HepG2 (cell line): ENCODE measurements around the gene COL18A1. TPM values are rescaled to one million over a fixed set of nuclear protein-coding genes. Genes with fewer than 3 reads are reported as not detected.

Source experiments
- AHDC1 ChIP-seq: sonication (generic); formaldehyde crosslinking; IDR thresholded peaks from 2 replicates; pipeline ENCODE4 v1.5.1; 2020; ENCODE audit warnings: mild to moderate bottlenecking, missing genetic modification reagents, borderline replicate concordance
- ATF5 ChIP-seq: sonication (generic); formaldehyde crosslinking; IDR thresholded peaks from 2 replicates; pipeline ENCODE4 v1.4.0; 2020; ENCODE audit warnings: mild to moderate bottlenecking, low read depth, missing genetic modification reagents
- FOXO1 ChIP-seq: sonication (generic); formaldehyde crosslinking; IDR thresholded peaks from 2 replicates; pipeline ENCODE4 v1.4.0; 2020; ENCODE audit warnings: missing genetic modification reagents
- GATA4 ChIP-seq: sonication (generic); IDR thresholded peaks from 2 replicates; pipeline ENCODE4 v1.6.1; 2016; ENCODE audit warnings: antibody characterized with exemption, low read depth, borderline replicate concordance
- NCOR1 ChIP-seq: fragments of 200-600 bp; sonication (generic); IDR thresholded peaks from 2 replicates; pipeline ENCODE4 v1.7.0; 2017; ENCODE audit warnings: antibody characterized with exemption, low read length, borderline replicate concordance
- PHF21A ChIP-seq: sonication (generic); formaldehyde crosslinking; IDR thresholded peaks from 2 replicates; pipeline ENCODE4 v1.5.0; 2020; ENCODE audit warnings: mild to moderate bottlenecking, missing genetic modification reagents
- POGK ChIP-seq: sonication (generic); formaldehyde crosslinking; conservative IDR thresholded peaks from 2 replicates; pipeline ENCODE4 v1.8.0; 2022; ENCODE audit warnings: mild to moderate bottlenecking, moderate library complexity, missing genetic modification reagents
- RERE ChIP-seq: IDR thresholded peaks from 2 replicates; pipeline ENCODE4 v1.6.1; 2016; ENCODE audit warnings: low read depth, missing genetic modification reagents, missing compliant biosample characterization
- TAF15 ChIP-seq: fragments of 200-400 bp; formaldehyde crosslinking; IDR thresholded peaks from one replicate; pipeline ENCODE4 v1.6.1; 2018; ENCODE audit warnings: mild to moderate bottlenecking, low read depth, low read length; ENCODE audit not compliant: poor library complexity, severe bottlenecking
- XRCC5 ChIP-seq: fragments of 200-400 bp; formaldehyde crosslinking; optimal IDR thresholded peaks from 2 replicates; pipeline ENCODE3; 2017; ENCODE audit warnings: mild to moderate bottlenecking, low read length
- ZNF24 ChIP-seq: fragments of 450-650 bp; IDR thresholded peaks from 2 replicates; pipeline ENCODE4 v1.6.1; 2017; ENCODE audit warnings: antibody characterized with exemption, mild to moderate bottlenecking
- ZNF263 ChIP-seq: sonication (generic); formaldehyde crosslinking; IDR thresholded peaks from 2 replicates; pipeline ENCODE4 v1.4.0; 2020; ENCODE audit warnings: missing genetic modification reagents
- ZNF274 ChIP-seq: sonication (generic); formaldehyde crosslinking; IDR thresholded peaks from 2 replicates; pipeline ENCODE4 v1.5.1; 2020; ENCODE audit warnings: mild to moderate bottlenecking, missing genetic modification reagents
- ZNF572 ChIP-seq: sonication (generic); formaldehyde crosslinking; IDR thresholded peaks from 2 replicates; pipeline ENCODE4 v1.5.1; 2020; ENCODE audit warnings: mild to moderate bottlenecking, missing genetic modification reagents
- polyA plus RNA-seq, 8 experiments: library from polyadenylated mRNA; depleted of rRNA in 3 of 8; stranded (reverse) in 7 of 8; unstranded in 1 of 8; fragments of >200 nt; fragmentation: Illumina TruSeq in 4 of 8; extraction: Trizol in 4 of 8; gene quantifications; 2 replicates each; pipeline versions ENCODE4 v1.2.1 to v1.2.3, GENCODE V29; 2011 to 2016; ENCODE audit warnings: low read depth in 4 of 8, missing spikeins in 1 of 8, mixed read lengths in 1 of 8; ENCODE audit not compliant: insufficient read depth in 1 of 8
- total RNA-seq, 5 experiments: library from RNA; depleted of rRNA; stranded (reverse); fragments of >200 nt; fragmentation: Illumina TruSeq; extraction: Trizol; gene quantifications; 2 replicates each; pipeline ENCODE4 v1.2.3, GENCODE V29; 2016; ENCODE audit warnings: low read depth in 1 of 5

Gene COL18A1
- total and polyA plus RNA-seq, 2 of the 13 experiments (the other 11 are each of a cell fraction or from before 2014, with no cell fraction given) = 79.0 to 102 TPM

GRCh38 chr21:45448810-45449657 is 44.1 kb downstream of the COL18A1 start (continued):
- TF ChIP-seq AHDC1 (CRISPR knock-in tag) (peak; percentile 35; the same call in 1 of the 2 replicates), RERE (CRISPR knock-in tag) (no peak), GATA4 (0 out of 2 replicates have a peak, but pooled peaks have one; percentile 27), ATF5 (0 out of 2 replicates have a peak, but pooled peaks have one; percentile 48), ZNF24 (no peak), NCOR1 (peak; percentile 83; the same call in 1 of the 2 replicates), TAF15 (no peak), ZNF572 (0 out of 2 replicates have a peak, but pooled peaks have one; percentile 26), POGK (no peak; the same call in 1 of the 2 replicates), FOXO1 (CRISPR knock-in tag) (0 out of 2 replicates have a peak, but pooled peaks have one; percentile 12), PHF21A (CRISPR knock-in tag) (peak; percentile 89), ZNF274 (CRISPR knock-in tag) (no peak), XRCC5 (no peak), ZNF263 (CRISPR knock-in tag) (no peak)
